GM12878 (cell line): Measurements from ENCODE around the gene SMOC1. TPM values are rescaled to one million over a fixed set of nuclear protein-coding genes. Genes with fewer than 3 reads are reported as not detected.

Experiments
- ATAC-seq: fragments of 200-7000 bp; cut with Tn5 transposase; 3 replicates; pipeline ENCODE4 v1.9.1; 2020; ENCODE audit warnings: mild to moderate bottlenecking, moderate library complexity
- BruUV-seq: library from RNA; stranded (reverse); fragments of 400-500 nt; replicated peaks from 2 replicates; lab custom pipeline; 2021; lab: Mats Ljungman, UMichigan
- CTCF ChIA-PET: fragments of 300-600 bp; sonication (Branson Sonifier 250); formaldehyde crosslinking; extraction: SDS; loops from one replicate; lab custom pipeline; 2021; ENCODE audit warnings: inconsistent platforms; lab: Yijun Ruan, JAX
- POLR2A ChIA-PET: fragments of 350-600 bp; formaldehyde crosslinking; extraction: SDS; loops from one replicate; lab custom pipeline; 2021; ENCODE audit warnings: inconsistent platforms; lab: Charles Lee
- RAD21 ChIA-PET: fragments of 300-600 bp; sonication (Branson Sonifier 250); formaldehyde crosslinking; loops from one replicate; lab custom pipeline; 2023; ENCODE audit warnings: antibody characterized with exemption; ENCODE audit not compliant: unreplicated experiment; lab: Charles Lee
- SMC1A ChIA-PET: fragments of 300-600 bp; sonication (Branson Sonifier 250); formaldehyde crosslinking; loops from one replicate; lab custom pipeline; 2023; ENCODE audit not compliant: unreplicated experiment, uncharacterized antibody; lab: Charles Lee
- DNase-seq: peaks from one replicate; pipeline ENCODE4 v3.0.0-alpha.2; 2011; ENCODE audit warnings: low read depth, low spot score
- FAIRE-seq: peaks from 3 replicates; lab custom pipeline; 2011; peaks lifted over from hg19 to GRCh38; lab: Jason Lieb, UNC
- H2AFZ ChIP-seq: 2 replicates; pipeline ENCODE4 v1.6.0; 2011; ENCODE audit warnings: low read depth, low read length, control low read depth; ENCODE audit not compliant: control insufficient read depth
- H3K27ac ChIP-seq: 2 replicates; pipeline ENCODE4 v1.5.1; 2011; ENCODE audit warnings: control low read depth; ENCODE audit not compliant: control insufficient read depth, insufficient read depth
- H3K27me3 ChIP-seq, 2 experiments: replicated peaks in 1 of 2; 2 replicates each; pipeline versions ENCODE4 v1.6.0 to v1.6.1; 2011; ENCODE audit warnings: low read length in 1 of 2; ENCODE audit not compliant: control insufficient read depth in 2 of 2, insufficient read depth in 2 of 2
- H3K36me3 ChIP-seq, 2 experiments: 2 replicates each; pipeline ENCODE4 v1.5.1; 2011; ENCODE audit warnings: low read length in 1 of 2; ENCODE audit not compliant: control insufficient read depth in 2 of 2, insufficient read depth in 2 of 2
- H3K4me1 ChIP-seq: 2 replicates; pipeline ENCODE4 v1.6.1; 2011; ENCODE audit warnings: mild to moderate bottlenecking, low read length, moderate library complexity, mixed read lengths; ENCODE audit not compliant: control insufficient read depth, insufficient read depth
- H3K4me2 ChIP-seq: 2 replicates; pipeline ENCODE4 v1.6.0; 2011; ENCODE audit warnings: control low read depth; ENCODE audit not compliant: control insufficient read depth, insufficient read depth
- H3K4me3 ChIP-seq: fragments of 200-600 bp; sonication (generic); 2 replicates; pipeline ENCODE4 v1.5.1; 2016
- H3K79me2 ChIP-seq: 2 replicates; pipeline ENCODE4 v1.6.0; 2011; ENCODE audit warnings: low read length; ENCODE audit not compliant: control insufficient read depth, insufficient read depth
- H3K9ac ChIP-seq: 2 replicates; pipeline ENCODE4 v1.8.0; 2011; ENCODE audit warnings: low read length, control low read depth, mixed read lengths; ENCODE audit not compliant: control insufficient read depth, insufficient read depth
- H3K9me3 ChIP-seq: replicated peaks from 3 replicates; pipeline ENCODE4 v1.5.1; 2011; ENCODE audit warnings: mild to moderate bottlenecking, low read length; ENCODE audit not compliant: control insufficient read depth, insufficient read depth
- H4K20me1 ChIP-seq: 2 replicates; pipeline ENCODE4 v1.6.0; 2011; ENCODE audit not compliant: control insufficient read depth, insufficient read depth
- BACH1 ChIP-seq: fragments of 450-650 bp; IDR thresholded peaks from 2 replicates; pipeline ENCODE4 v1.6.1; 2017; ENCODE audit warnings: mild to moderate bottlenecking, borderline replicate concordance
- HCFC1 ChIP-seq: fragments of 150-350 bp; IDR thresholded peaks from 2 replicates; pipeline ENCODE4 v1.6.1; 2014; ENCODE audit warnings: low read length
- IKZF2 ChIP-seq, 2 experiments: fragments of 450-650 bp; IDR thresholded peaks; 2 replicates each; pipeline ENCODE4 v1.6.1; 2017; ENCODE audit warnings: mild to moderate bottlenecking in 2 of 2, moderate library complexity in 2 of 2
- JUND ChIP-seq: IDR thresholded peaks from 2 replicates; pipeline ENCODE4 v1.6.1; 2012; ENCODE audit warnings: low read depth, mild to moderate bottlenecking, low read length, improper control_type of control experiment, moderate library complexity
- MEF2B ChIP-seq: fragments of 450-650 bp; IDR thresholded peaks from 2 replicates; pipeline ENCODE4 v1.6.1; 2018; ENCODE audit warnings: mild to moderate bottlenecking, moderate library complexity; ENCODE audit not compliant: partially characterized antibody, poor library complexity, severe bottlenecking
- RAD21 ChIP-seq: IDR thresholded peaks from 2 replicates; pipeline ENCODE4 v1.6.1; 2011; ENCODE audit warnings: mild to moderate bottlenecking, low read depth, low read length, moderate library complexity; ENCODE audit not compliant: insufficient read depth
- RELA ChIP-seq: fragments of 450-650 bp; IDR thresholded peaks from 2 replicates; pipeline ENCODE4 v1.8.0; 2014; ENCODE audit warnings: borderline replicate concordance; ENCODE audit not compliant: partially characterized antibody
- RELB ChIP-seq: fragments of 450-650 bp; IDR thresholded peaks from 2 replicates; pipeline ENCODE4 v1.6.1; 2017; ENCODE audit warnings: low read depth, mild to moderate bottlenecking, moderate library complexity
- TCF7 ChIP-seq: IDR thresholded peaks from 2 replicates; pipeline ENCODE4 v1.6.1; 2014; ENCODE audit warnings: antibody characterized with exemption, borderline replicate concordance
- ZBTB4 ChIP-seq: fragments of 450-650 bp; formaldehyde crosslinking; IDR thresholded peaks from 2 replicates; pipeline ENCODE4 v1.4.0; 2022; ENCODE audit warnings: mild to moderate bottlenecking, moderate library complexity
- ZNF384 ChIP-seq: IDR thresholded peaks from 2 replicates; pipeline ENCODE4 v1.6.1; 2012; ENCODE audit warnings: low read depth, mild to moderate bottlenecking, low read length, improper control_type of control experiment, borderline replicate concordance
- ZNF622 ChIP-seq: fragments of 450-650 bp; IDR thresholded peaks from 2 replicates; pipeline ENCODE4 v1.6.1; 2017; ENCODE audit warnings: mild to moderate bottlenecking, inconsistent platforms
- ZSCAN29 ChIP-seq: fragments of 450-650 bp; IDR thresholded peaks from 2 replicates; pipeline ENCODE4 v1.6.1; 2017; ENCODE audit warnings: mild to moderate bottlenecking, moderate library complexity
- WGBS: methylation state at CpG from one replicate; pipeline ENCODE4 v1.1.6; 2016; ENCODE audit warnings: low lambda C conversion rate; ENCODE audit not compliant: insufficient replicate concordance, insufficient coverage; ENCODE audit errors: missing lambda C conversion rate; 5-methylcytosine and 5-hydroxymethylcytosine counted together
- in situ Hi-C: fragments of 300-500 bp; cut with MboI; formaldehyde crosslinking; loops from 9 replicates; pipeline ENCODE4 v1.14.3; 2018; ENCODE audit warnings: mixed read lengths
- intact Hi-C: fragments of 100-400 bp; cut with micrococcal nuclease; formaldehyde crosslinking; loops from one replicate; pipeline ENCODE4 v1.14.2; 2022; ENCODE audit not compliant: unreplicated experiment
- polyA plus RNA-seq, 11 experiments: library from polyadenylated mRNA; depleted of rRNA in 4 of 11; unstranded in 6 of 11; stranded (reverse) in 5 of 11; fragments of >200 nt; fragmentation: Nextera tagmentation in 4 of 11; fragmentation: Illumina TruSeq in 1 of 11; extraction: Ambion mirVana in 4 of 11; extraction: Trizol in 1 of 11; gene quantifications; 1 replicate in 1 of 11; 2 replicates in 10 of 11; pipeline versions ENCODE4 v1.2.1 to v1.2.3, GENCODE V29; 2011 to 2016; ENCODE audit warnings: inconsistent platforms in 2 of 11, missing spikeins in 2 of 11, low read depth in 1 of 11
- total RNA-seq, 4 experiments: library from RNA; depleted of rRNA in 3 of 4; stranded (reverse); fragments of >200 nt in 3 of 4; fragmentation: Illumina TruSeq in 1 of 4; extraction: Trizol in 1 of 4; gene quantifications; 2 replicates each; pipeline versions ENCODE4 v1.2.1 to v1.2.3, GENCODE V29; 2013 to 2021
- TF ChIP-seq, protein P1 (sequence below): IDR thresholded peaks from 2 replicates; pipeline ENCODE4 v1.6.1; 2012; ENCODE audit warnings: low read depth, low read length, improper control_type of control experiment

Gene SMOC1
- total and polyA plus RNA-seq, 10 of the 15 experiments (the other 5 are each of a cell fraction or from before 2014, with no cell fraction given), result 0.03 to 0.26 (median 0.14) TPM; not detected in 7

GRCh38 chr14:69957986-69958385 is 78.8 kb downstream of the SMOC1 start (continued):
- TF ChIP-seq BACH1, result no peak
- TF ChIP-seq RELB, result no peak
- no peak for TF ChIP-seq IKZF2 (IDR thresholded peaks at IDR 0.05)
- no peak for TF ChIP-seq RELA
- no peak for TF ChIP-seq ZSCAN29
- TF ChIP-seq MEF2B, result no peak
- TF ChIP-seq RAD21, result no peak
- TF ChIP-seq, all 136 proteins: peak for 0

DNA sequence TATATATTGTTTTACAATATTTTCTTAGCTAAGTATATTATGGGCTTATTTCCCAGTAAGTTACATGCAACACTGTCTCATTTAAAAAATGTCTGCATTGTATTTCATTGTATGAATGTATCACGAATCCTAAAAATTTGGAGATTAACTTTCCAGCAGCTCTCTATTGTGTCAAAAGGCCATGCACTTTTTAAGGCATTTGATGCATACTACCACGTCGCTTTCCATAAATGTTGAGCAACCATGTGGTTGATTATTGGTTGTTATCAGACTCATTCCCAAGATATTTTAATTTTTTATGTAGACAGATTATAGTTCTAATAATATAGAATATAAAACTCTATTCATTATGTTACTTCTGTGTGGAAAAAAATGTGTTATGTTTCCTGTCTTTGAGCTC is 79.9 kb downstream of the SMOC1 start:
- 32% methylated on average over 3 of the region's 3 CpGs for WGBS
- Histone ChIP-seq H3K36me3 (no peaks in the 10 kb centered on the region), H3K4me1 (no peaks in the 10 kb centered on the region), H4K20me1 (no peaks in the 10 kb centered on the region), H3K79me2 (no peaks in the 10 kb centered on the region), H3K4me3 (no peak overlapping the region), H3K4me2 (no peak overlapping the region), H3K27ac (no peak overlapping the region), H2AFZ (no peak overlapping the region), H3K27me3 (peaks cover 0 to 12% of the 10 kb centered on the region in 2 experiments), H3K9me3 (no peaks in the 10 kb centered on the region), H3K9ac (no peak overlapping the region)
- DNase-seq, result no peak
- no peak for TF ChIP-seq ZSCAN29
- TF ChIP-seq TCF7, result no peak
- TF ChIP-seq HCFC1, result no peak
- no peak for TF ChIP-seq JUND
- TF ChIP-seq, protein P1, sequence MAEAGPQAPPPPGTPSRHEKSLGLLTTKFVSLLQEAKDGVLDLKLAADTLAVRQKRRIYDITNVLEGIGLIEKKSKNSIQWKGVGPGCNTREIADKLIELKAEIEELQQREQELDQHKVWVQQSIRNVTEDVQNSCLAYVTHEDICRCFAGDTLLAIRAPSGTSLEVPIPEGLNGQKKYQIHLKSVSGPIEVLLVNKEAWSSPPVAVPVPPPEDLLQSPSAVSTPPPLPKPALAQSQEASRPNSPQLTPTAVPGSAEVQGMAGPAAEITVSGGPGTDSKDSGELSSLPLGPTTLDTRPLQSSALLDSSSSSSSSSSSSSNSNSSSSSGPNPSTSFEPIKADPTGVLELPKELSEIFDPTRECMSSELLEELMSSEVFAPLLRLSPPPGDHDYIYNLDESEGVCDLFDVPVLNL, result no peak
- no peak for TF ChIP-seq ZNF622
- no peak for TF ChIP-seq ZBTB4 (CRISPR knock-in tag)
- no peak for TF ChIP-seq ZNF384
- SMC1A ChIA-PET, result interaction anchor here (0.8 to 1.5 kb wide), 3 partner anchors 9 to 73 kb away, joined by 3 to 4 read pairs (median 3); no protein-coding TSS in a partner anchor
- CTCF ChIA-PET, result interaction anchor here (1.5 kb wide), 1 partner anchor 9 kb away, joined by 4 read pairs; no protein-coding TSS in a partner anchor
- no TSS peak for BruUV-seq
- intact Hi-C loops, result no loop called here
- POLR2A ChIA-PET, result no interaction called here
- RAD21 ChIA-PET, result no interaction called here
- FAIRE-seq, result no peak
- in situ Hi-C loops, result no loop called here
- ATAC-seq, result no peak
